SK-N-MC (cell line): ENCODE results near the gene CDH23.

Experiments used
- EZH2 ChIP-seq: fragments of 200-600 bp; sonication (generic); IDR thresholded peaks from one replicate; pipeline ENCODE4 v1.6.1; 2017; ENCODE audit warnings: antibody characterized with exemption
- POLR2AphosphoS5 ChIP-seq: IDR thresholded peaks from 2 replicates; pipeline ENCODE4 v1.6.1; 2012; ENCODE audit warnings: mild to moderate bottlenecking, low read depth, low read length, borderline replicate concordance

GRCh38 chr10:71375952-71376351, 20.8 kb upstream of the CDH23 start:
- TF ChIP-seq EZH2 (no peak), POLR2AphosphoS5 (no peak)
